PC-3 (cell line): Measurements from ENCODE around the gene SGSH.

Source experiments
- CTCF ChIP-seq: fragments of 300-600 bp; sonication (generic); conservative IDR thresholded peaks from 2 replicates; pipeline ENCODE4 v1.5.1; 2017; ENCODE audit warnings: antibody characterized with exemption, low read depth, mild to moderate bottlenecking, low read length
- EZH2 ChIP-seq: fragments of 300-600 bp; sonication (generic); IDR thresholded peaks from one replicate; pipeline ENCODE4 v1.6.1; 2017; ENCODE audit warnings: antibody characterized with exemption, mild to moderate bottlenecking, low read length; ENCODE audit not compliant: unreplicated experiment

GRCh38 chr17:80228477-80228876 is 8.3 kb upstream of the SGSH start:
- TF ChIP-seq CTCF (no peak), EZH2 (no peak)
